OCI-LY3 (cell line): ENCODE results near the gene SRPRA.

Experiments
- EZH2phosphoT487 ChIP-seq: fragments of 200-600 bp; shearing (Covaris generic); IDR thresholded peaks from 2 replicates; pipeline ENCODE4 v1.6.1; 2018; ENCODE audit warnings: antibody characterized with exemption, mixed run types, low read depth
- TF ChIP-seq, protein P1 (sequence below): fragments of 200-600, 300-600 bp; sonication (generic); IDR thresholded peaks from 2 replicates; pipeline ENCODE4 v1.5.1; 2014; ENCODE audit warnings: antibody characterized with exemption, low read length, low read depth

DNA sequence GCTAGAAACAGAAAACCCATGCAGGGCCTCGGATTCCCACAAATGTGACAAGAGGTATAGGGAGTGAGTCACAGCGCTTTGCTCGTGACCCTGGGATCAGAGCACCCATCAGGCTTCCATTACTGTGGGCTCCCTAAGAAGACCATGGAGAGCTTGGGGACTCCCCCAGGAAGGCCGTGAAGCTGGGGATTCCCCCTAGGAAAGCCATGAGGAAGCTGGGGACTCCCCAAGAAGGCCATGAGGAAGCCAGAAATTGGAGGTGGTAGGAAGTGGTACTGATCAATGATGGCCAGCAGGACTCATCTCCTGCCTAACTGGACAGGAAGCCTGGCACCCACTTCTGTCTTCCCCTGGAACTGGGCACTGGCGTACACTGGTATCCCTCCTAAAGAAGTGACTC lies 25.0 kb upstream of the SRPRA start:
- TF ChIP-seq, protein P1, sequence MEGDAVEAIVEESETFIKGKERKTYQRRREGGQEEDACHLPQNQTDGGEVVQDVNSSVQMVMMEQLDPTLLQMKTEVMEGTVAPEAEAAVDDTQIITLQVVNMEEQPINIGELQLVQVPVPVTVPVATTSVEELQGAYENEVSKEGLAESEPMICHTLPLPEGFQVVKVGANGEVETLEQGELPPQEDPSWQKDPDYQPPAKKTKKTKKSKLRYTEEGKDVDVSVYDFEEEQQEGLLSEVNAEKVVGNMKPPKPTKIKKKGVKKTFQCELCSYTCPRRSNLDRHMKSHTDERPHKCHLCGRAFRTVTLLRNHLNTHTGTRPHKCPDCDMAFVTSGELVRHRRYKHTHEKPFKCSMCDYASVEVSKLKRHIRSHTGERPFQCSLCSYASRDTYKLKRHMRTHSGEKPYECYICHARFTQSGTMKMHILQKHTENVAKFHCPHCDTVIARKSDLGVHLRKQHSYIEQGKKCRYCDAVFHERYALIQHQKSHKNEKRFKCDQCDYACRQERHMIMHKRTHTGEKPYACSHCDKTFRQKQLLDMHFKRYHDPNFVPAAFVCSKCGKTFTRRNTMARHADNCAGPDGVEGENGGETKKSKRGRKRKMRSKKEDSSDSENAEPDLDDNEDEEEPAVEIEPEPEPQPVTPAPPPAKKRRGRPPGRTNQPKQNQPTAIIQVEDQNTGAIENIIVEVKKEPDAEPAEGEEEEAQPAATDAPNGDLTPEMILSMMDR = no peak
- no peak for TF ChIP-seq EZH2phosphoT487
